Kidney epithelial cell (primary cell): ENCODE data around the gene SMYD2. TPM values are rescaled to one million over a fixed set of nuclear protein-coding genes. Genes with fewer than 3 reads are reported as not detected.

Experiments
- DNase-seq: peaks from one replicate; pipeline ENCODE4 v3.0.0-alpha.2; 2010; ENCODE audit warnings: low read depth
- H3K27me3 ChIP-seq: 2 replicates; pipeline ENCODE4 v1.6.0; 2011; ENCODE audit warnings: low read length; ENCODE audit not compliant: control insufficient read depth, insufficient read depth
- H3K36me3 ChIP-seq: 2 replicates; pipeline ENCODE4 v1.5.1; 2011; ENCODE audit warnings: low read length; ENCODE audit not compliant: control insufficient read depth, insufficient read depth
- H3K4me3 ChIP-seq: 2 replicates; pipeline ENCODE4 v1.5.1; 2011; ENCODE audit warnings: low read depth, mild to moderate bottlenecking, control low read depth, low read length
- total RNA-seq: library from RNA; depleted of rRNA; stranded (reverse); fragments of >200 nt; gene quantifications from 2 replicates; pipeline ENCODE4 v1.2.3, GENCODE V29; 2015
- TF ChIP-seq, protein P1 (sequence below): IDR thresholded peaks from 2 replicates; pipeline ENCODE4 v1.5.1; 2011; ENCODE audit warnings: mild to moderate bottlenecking, moderate library complexity, low read length, control low read depth, inconsistent platforms; ENCODE audit not compliant: insufficient read depth, poor library complexity, severe bottlenecking

The SMYD2 gene
- total RNA-seq, 1 donor from 2014 or later: 54.7 TPM

DNA sequence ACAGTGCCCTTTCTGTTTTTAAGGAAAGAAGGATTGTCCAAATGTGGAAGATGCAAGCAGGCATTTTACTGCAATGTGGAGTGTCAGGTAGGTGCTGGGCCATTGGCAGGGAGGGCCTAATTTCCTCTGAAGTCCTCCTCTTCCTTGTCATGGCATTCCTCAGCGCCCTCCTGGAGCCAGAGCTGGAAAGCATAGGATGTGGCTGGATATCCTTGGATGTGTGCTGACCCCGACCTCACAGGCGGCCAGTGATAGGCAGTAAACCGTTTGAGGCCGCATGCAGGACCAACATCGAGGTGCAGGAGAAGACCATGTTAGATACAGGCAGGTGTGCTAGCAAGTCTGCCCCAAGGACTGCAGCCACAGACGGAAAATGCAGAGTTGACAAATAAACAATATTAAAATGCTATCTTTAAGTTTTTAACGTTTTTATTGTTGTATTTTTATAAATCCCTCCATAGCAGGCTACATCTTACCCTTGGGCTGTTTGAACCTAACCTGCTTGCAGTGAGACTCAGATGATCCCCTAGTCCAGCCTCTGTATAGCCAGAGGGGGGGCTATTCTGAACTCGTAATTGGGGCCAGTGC, 24.3 kb downstream of the SMYD2 start:
- DNase-seq: no peak
- H3K4me3 ChIP-seq: no peak overlapping the region

GRCh38 chr1:214306269-214306668, 25.3 kb downstream of the SMYD2 start:
- DNase-seq: no peak
- no peak overlapping the region for H3K4me3 ChIP-seq
- no peaks in the 10 kb centered on the region for H3K27me3 ChIP-seq
- H3K36me3 ChIP-seq: no peaks in the 10 kb centered on the region
- TF ChIP-seq, protein P1, sequence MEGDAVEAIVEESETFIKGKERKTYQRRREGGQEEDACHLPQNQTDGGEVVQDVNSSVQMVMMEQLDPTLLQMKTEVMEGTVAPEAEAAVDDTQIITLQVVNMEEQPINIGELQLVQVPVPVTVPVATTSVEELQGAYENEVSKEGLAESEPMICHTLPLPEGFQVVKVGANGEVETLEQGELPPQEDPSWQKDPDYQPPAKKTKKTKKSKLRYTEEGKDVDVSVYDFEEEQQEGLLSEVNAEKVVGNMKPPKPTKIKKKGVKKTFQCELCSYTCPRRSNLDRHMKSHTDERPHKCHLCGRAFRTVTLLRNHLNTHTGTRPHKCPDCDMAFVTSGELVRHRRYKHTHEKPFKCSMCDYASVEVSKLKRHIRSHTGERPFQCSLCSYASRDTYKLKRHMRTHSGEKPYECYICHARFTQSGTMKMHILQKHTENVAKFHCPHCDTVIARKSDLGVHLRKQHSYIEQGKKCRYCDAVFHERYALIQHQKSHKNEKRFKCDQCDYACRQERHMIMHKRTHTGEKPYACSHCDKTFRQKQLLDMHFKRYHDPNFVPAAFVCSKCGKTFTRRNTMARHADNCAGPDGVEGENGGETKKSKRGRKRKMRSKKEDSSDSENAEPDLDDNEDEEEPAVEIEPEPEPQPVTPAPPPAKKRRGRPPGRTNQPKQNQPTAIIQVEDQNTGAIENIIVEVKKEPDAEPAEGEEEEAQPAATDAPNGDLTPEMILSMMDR: no peak

More for the DNA sequence above, 24.3 kb downstream of the SMYD2 start:
- TF ChIP-seq, protein P1: no peak
- Histone ChIP-seq H3K36me3 (no peaks in the 10 kb centered on the region), H3K27me3 (no peaks in the 10 kb centered on the region)

- TF ChIP-seq, protein P1: no peak
- Histone ChIP-seq H3K27me3 (no peaks in the 10 kb centered on the region), H3K4me3 (no peak overlapping the region), H3K36me3 (no peaks in the 10 kb centered on the region)
- DNase-seq: no peak
These were observed 29.1 kb downstream of the SMYD2 start for GRCh38 chr1:214310010-214310409.

DNA sequence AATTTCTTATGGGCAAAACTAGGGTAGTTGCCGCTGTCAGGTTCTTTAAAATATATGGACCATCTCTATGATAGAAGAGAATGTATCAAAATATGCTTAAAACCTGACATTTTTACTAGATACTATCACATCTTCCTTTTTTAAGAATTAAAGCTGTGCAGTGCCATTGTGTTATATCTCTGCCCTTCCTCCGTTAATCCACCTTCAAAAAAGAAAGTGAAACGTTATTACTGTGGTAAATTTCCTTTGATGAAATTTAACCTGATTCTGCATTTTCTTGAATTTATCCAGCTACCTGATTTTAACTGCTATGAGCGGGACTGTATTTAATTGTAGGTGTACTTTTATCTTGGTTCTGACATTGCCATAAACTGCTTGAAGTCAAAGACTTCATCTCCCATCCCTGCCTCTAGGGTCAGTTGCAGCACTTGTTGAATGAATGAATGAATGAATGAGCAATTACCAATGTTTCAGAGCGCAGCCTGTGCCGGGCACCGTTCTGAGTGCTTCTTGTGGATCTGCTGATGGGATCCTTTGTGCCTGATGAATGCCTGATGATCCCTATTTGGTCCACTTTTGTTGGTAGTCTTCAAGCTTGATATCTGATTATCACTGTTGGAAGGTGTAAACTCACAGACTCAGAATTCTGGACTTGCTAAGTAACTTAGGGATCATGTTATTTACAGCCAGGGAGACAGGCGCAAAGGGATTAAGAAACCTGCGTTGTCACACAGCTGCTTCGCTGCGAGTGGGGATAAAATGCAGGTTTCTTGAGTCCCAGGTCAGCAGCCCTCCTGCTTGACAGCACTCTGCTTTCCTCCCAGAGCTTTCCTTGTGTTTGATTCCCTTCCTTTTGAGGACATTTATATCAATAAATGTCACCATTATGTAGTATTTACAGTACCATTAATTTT, 30.1 kb downstream of the SMYD2 start:
- no peak overlapping the region for H3K4me3 ChIP-seq
- no peaks in the 10 kb centered on the region for H3K36me3 ChIP-seq
- H3K27me3 ChIP-seq: no peaks in the 10 kb centered on the region
- DNase-seq: no peak
- TF ChIP-seq, protein P1: no peak

DNA sequence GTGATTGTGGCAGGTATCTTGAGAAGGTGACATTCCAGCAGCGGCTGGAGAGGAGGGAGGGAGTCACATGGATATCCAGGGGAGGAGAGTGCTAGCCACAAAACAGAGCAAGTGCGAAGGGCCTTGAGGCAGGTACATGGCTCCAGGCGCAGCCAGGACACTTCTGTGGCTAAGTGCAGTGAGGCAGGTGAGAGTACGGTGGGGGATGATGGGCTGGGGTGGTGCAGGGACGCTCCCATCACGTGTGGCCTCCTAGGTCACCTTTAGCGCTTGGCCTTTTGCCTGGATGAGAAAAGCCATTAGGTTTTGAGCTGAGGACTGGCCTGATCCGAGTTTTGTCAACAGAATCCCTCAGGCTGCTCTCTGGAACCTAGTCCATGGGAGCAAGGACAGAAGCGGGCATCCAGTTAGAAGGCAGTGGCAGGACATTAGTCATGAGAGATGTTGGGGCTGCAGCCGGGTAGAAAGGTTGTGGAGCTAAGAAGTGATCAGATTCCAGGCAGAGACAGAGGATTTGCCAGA, 31.6 kb downstream of the SMYD2 start:
- no peak for DNase-seq
- Histone ChIP-seq H3K36me3 (no peaks in the 10 kb centered on the region), H3K27me3 (no peaks in the 10 kb centered on the region), H3K4me3 (no peak overlapping the region)
- TF ChIP-seq, protein P1: no peak
